NOMO-1 (cell line): Measurements from ENCODE around the gene PDCL3.

ENCODE experiments used
- DNase-seq, 2 experiments: peaks; one replicate each; lab custom pipeline; 2025; ENCODE audit not compliant: unreplicated experiment in 2 of 2; lab: John Stamatoyannopoulos, UW

Gene PDCL3

GRCh38 chr2:100562613-100563406, at the start of gene PDCL3:
TSS of gene PDCL3 (plus strand) at chr2:100562993. CDS start at chr2:100563068, 75 bp downstream.
- peak; percentile 97 to 98 for DNase-seq

GRCh38 chr2:100513650-100514049, 49.1 kb upstream of the PDCL3 start:
- DNase-seq: peak; percentile 45 to 77

- no peak for DNase-seq
Measured at GRCh38 chr2:100517556-100517955, 45.2 kb upstream of the PDCL3 start.

- DNase-seq: no peak
Measured at GRCh38 chr2:100518801-100519200, 44.0 kb upstream of the PDCL3 start.

GRCh38 chr2:100520224-100520623, 42.6 kb upstream of the PDCL3 start:
- no peak for DNase-seq

GRCh38 chr2:100522430-100522829, 40.4 kb upstream of the PDCL3 start:
- DNase-seq: no peak

GRCh38 chr2:100524331-100524730, 38.5 kb upstream of the PDCL3 start:
- DNase-seq: no peak

- no peak for DNase-seq
Measured at GRCh38 chr2:100526868-100527267, 35.9 kb upstream of the PDCL3 start.

- DNase-seq: no peak
Measured at GRCh38 chr2:100527440-100528015, 35.3 kb upstream of the PDCL3 start.

- no peak for DNase-seq
Measured at GRCh38 chr2:100529176-100529575, 33.6 kb upstream of the PDCL3 start.

- DNase-seq: no peak
Measured at GRCh38 chr2:100529900-100530299, 32.9 kb upstream of the PDCL3 start.

GRCh38 chr2:100535855-100536254, 26.9 kb upstream of the PDCL3 start:
- no peak for DNase-seq

- no peak for DNase-seq
Measured at GRCh38 chr2:100537918-100538317, 24.9 kb upstream of the PDCL3 start.

GRCh38 chr2:100539221-100539620, 23.6 kb upstream of the PDCL3 start:
- no peak for DNase-seq

GRCh38 chr2:100541404-100541803, 21.4 kb upstream of the PDCL3 start:
- DNase-seq: no peak

GRCh38 chr2:100542418-100542817, 20.4 kb upstream of the PDCL3 start:
- no peak for DNase-seq

GRCh38 chr2:100544911-100545596, 17.7 kb upstream of the PDCL3 start:
- DNase-seq: no peak

GRCh38 chr2:100546469-100546868, 16.3 kb upstream of the PDCL3 start:
- DNase-seq: peak in 1 of 2 experiments; percentile 16

- DNase-seq: no peak
Measured at GRCh38 chr2:100548771-100549170, 14.0 kb upstream of the PDCL3 start.

GRCh38 chr2:100551303-100551702, 11.5 kb upstream of the PDCL3 start:
- DNase-seq: no peak

- peak; percentile 46 to 52 for DNase-seq
Measured at GRCh38 chr2:100554798-100555407, 7.9 kb upstream of the PDCL3 start.
